ENCODE results near the gene MTG2.

The MTG2 gene

DNA sequence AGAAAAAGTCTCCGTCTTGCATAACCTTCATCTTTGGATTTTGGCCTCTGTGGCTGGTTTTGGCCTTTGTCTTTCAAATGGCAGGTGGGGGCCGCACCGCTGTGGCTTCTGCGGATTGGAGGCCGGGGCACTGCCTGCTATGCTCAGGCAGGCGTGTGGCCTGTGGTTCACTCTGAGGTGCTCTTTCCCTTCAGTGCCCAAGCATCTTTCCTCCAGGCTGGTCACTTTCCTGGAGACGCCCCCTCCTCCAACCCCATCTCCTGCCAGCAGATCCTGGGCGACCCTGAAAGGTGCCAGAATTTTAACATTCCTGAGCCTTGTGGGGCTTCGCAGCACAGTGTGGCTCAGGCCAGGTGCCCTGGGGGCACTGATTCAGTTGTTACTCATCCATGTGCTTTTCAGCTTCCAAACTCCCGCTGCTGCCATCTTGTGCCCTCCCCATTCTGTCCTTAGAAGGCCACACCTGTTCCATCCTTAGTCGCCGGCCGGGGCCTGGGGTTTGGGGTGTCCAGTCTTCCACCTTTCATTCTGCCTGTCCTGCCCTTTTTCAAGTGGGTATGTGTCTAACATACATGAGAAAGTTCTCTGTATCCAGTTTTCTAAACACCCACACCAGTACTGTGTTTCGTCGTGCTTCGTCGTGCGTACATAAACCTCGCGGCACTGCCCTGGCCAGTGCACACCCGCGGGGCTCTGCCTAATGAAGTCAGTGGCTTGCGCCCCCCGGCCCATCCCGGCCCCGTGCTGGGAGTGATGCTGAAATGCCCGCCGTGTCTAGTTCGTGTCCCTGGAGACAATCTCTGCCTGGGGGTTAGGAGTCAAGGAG lies 27.2 kb upstream of the MTG2 start:
- no peak for ATAC-seq
- no peak for TF ChIP-seq TSHZ2 (CRISPR knock-in tag; IDR thresholded peaks at IDR 0.05)
- TF ChIP-seq OSR1 (CRISPR knock-in tag; IDR thresholded peaks at IDR 0.05): no peak
- no peak for TF ChIP-seq GLIS3 (CRISPR knock-in tag; IDR thresholded peaks at IDR 0.05)
- TF ChIP-seq, protein P1, sequence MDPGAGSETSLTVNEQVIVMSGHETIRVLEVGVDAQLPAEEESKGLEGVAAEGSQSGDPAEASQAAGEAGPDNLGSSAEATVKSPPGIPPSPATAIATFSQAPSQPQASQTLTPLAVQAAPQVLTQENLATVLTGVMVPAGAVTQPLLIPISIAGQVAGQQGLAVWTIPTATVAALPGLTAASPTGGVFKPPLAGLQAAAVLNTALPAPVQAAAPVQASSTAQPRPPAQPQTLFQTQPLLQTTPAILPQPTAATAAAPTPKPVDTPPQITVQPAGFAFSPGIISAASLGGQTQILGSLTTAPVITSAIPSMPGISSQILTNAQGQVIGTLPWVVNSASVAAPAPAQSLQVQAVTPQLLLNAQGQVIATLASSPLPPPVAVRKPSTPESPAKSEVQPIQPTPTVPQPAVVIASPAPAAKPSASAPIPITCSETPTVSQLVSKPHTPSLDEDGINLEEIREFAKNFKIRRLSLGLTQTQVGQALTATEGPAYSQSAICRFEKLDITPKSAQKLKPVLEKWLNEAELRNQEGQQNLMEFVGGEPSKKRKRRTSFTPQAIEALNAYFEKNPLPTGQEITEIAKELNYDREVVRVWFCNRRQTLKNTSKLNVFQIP (CRISPR knock-in tag; IDR thresholded peaks at IDR 0.05; ENCODE audit: borderline replicate concordance, low read depth): no peak
- no peak for TF ChIP-seq BACH2 (CRISPR knock-in tag; IDR thresholded peaks at IDR 0.05; ENCODE audit: borderline replicate concordance)
- TF ChIP-seq, protein P2, sequence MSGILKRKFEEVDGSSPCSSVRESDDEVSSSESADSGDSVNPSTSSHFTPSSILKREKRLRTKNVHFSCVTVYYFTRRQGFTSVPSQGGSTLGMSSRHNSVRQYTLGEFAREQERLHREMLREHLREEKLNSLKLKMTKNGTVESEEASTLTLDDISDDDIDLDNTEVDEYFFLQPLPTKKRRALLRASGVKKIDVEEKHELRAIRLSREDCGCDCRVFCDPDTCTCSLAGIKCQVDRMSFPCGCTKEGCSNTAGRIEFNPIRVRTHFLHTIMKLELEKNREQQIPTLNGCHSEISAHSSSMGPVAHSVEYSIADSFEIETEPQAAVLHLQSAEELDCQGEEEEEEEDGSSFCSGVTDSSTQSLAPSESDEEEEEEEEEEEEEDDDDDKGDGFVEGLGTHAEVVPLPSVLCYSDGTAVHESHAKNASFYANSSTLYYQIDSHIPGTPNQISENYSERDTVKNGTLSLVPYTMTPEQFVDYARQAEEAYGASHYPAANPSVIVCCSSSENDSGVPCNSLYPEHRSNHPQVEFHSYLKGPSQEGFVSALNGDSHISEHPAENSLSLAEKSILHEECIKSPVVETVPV (CRISPR knock-in tag; IDR thresholded peaks at IDR 0.05): no peak
- TF ChIP-seq ZFP3 (CRISPR knock-in tag; IDR thresholded peaks at IDR 0.05): no peak
- no peak for TF ChIP-seq ZFP30 (CRISPR knock-in tag; IDR thresholded peaks at IDR 0.05)
- no peak for TF ChIP-seq TCF4 (CRISPR knock-in tag; IDR thresholded peaks at IDR 0.05; ENCODE audit: borderline replicate concordance)
- TF ChIP-seq ISL1 (CRISPR knock-in tag; IDR thresholded peaks at IDR 0.05): no peak
- no peak for TF ChIP-seq CSDC2 (CRISPR knock-in tag; IDR thresholded peaks at IDR 0.05)
- no peak for TF ChIP-seq SNAI2 (CRISPR knock-in tag; IDR thresholded peaks at IDR 0.05)
- TF ChIP-seq ZC3H10 (CRISPR knock-in tag; IDR thresholded peaks at IDR 0.05): no peak
- TF ChIP-seq ESRRG (CRISPR knock-in tag; IDR thresholded peaks at IDR 0.05): no peak
- TF ChIP-seq ARNTL (CRISPR knock-in tag; IDR thresholded peaks at IDR 0.05; ENCODE audit: borderline replicate concordance, low read depth): no peak

DNA sequence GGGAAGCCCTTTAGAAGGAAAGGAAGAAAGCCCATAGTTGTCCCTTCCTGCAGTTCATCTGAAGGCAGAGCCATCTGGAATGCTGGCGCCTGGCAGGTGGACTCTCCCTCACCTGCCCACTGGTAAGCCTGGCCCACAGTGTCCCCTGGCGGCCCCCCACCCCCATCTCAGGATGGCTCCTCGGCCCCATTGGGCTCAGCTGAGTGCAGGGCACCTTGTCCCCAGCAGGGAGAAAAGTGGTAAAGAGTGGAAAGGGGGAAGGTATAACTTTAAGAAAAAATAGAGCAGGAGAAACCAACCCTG lies 26.6 kb upstream of the MTG2 start:
- TF ChIP-seq PPARA (CRISPR knock-in tag; IDR thresholded peaks at IDR 0.05; ENCODE audit: borderline replicate concordance): no peak
- no peak for TF ChIP-seq ARNTL (CRISPR knock-in tag; IDR thresholded peaks at IDR 0.05; ENCODE audit: borderline replicate concordance, low read depth)
- no peak for TF ChIP-seq ZNF565 (CRISPR knock-in tag; conservative IDR thresholded peaks at IDR 0.05; ENCODE audit: low read depth)
- TF ChIP-seq CREB5 (CRISPR knock-in tag; IDR thresholded peaks at IDR 0.05; ENCODE audit: low read depth): no peak
- TF ChIP-seq TCF4 (CRISPR knock-in tag; IDR thresholded peaks at IDR 0.05; ENCODE audit: borderline replicate concordance): no peak
- TF ChIP-seq ZFP30 (CRISPR knock-in tag; IDR thresholded peaks at IDR 0.05): no peak
- no peak for TF ChIP-seq ZNF8 (CRISPR knock-in tag; IDR thresholded peaks at IDR 0.05)
- TF ChIP-seq ISL1 (CRISPR knock-in tag; IDR thresholded peaks at IDR 0.05): no peak
- TF ChIP-seq ZFP3 (CRISPR knock-in tag; IDR thresholded peaks at IDR 0.05): no peak
- TF ChIP-seq RARB (CRISPR knock-in tag; IDR thresholded peaks at IDR 0.05): no peak
- no peak for TF ChIP-seq BACH2 (CRISPR knock-in tag; IDR thresholded peaks at IDR 0.05; ENCODE audit: borderline replicate concordance)
- TF ChIP-seq ZNF70 (CRISPR knock-in tag; IDR thresholded peaks at IDR 0.05): no peak
- TF ChIP-seq SNAI2 (CRISPR knock-in tag; IDR thresholded peaks at IDR 0.05): no peak
- TF ChIP-seq, protein P3, sequence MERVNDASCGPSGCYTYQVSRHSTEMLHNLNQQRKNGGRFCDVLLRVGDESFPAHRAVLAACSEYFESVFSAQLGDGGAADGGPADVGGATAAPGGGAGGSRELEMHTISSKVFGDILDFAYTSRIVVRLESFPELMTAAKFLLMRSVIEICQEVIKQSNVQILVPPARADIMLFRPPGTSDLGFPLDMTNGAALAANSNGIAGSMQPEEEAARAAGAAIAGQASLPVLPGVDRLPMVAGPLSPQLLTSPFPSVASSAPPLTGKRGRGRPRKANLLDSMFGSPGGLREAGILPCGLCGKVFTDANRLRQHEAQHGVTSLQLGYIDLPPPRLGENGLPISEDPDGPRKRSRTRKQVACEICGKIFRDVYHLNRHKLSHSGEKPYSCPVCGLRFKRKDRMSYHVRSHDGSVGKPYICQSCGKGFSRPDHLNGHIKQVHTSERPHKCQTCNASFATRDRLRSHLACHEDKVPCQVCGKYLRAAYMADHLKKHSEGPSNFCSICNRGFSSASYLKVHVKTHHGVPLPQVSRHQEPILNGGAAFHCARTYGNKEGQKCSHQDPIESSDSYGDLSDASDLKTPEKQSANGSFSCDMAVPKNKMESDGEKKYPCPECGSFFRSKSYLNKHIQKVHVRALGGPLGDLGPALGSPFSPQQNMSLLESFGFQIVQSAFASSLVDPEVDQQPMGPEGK (CRISPR knock-in tag; IDR thresholded peaks at IDR 0.05; ENCODE audit: borderline replicate concordance): no peak
- TF ChIP-seq ZC3H10 (CRISPR knock-in tag; IDR thresholded peaks at IDR 0.05): no peak
- no peak for TF ChIP-seq TOX (CRISPR knock-in tag; IDR thresholded peaks at IDR 0.05; ENCODE audit: borderline replicate concordance)
- TF ChIP-seq TSHZ2 (CRISPR knock-in tag; IDR thresholded peaks at IDR 0.05): no peak
- no peak for TF ChIP-seq OSR1 (CRISPR knock-in tag; IDR thresholded peaks at IDR 0.05)
- TF ChIP-seq ESRRG (CRISPR knock-in tag; IDR thresholded peaks at IDR 0.05): no peak
- TF ChIP-seq, protein P1 (CRISPR knock-in tag; IDR thresholded peaks at IDR 0.05; ENCODE audit: borderline replicate concordance, low read depth): no peak
- ATAC-seq: no peak
